HepG2 (cell line): ENCODE data around the gene SLC6A8. TPM values are rescaled to one million over a fixed set of nuclear protein-coding genes. Genes with fewer than 3 reads are reported as not detected.
A peak's percentile ranks its signal among the peaks of the same experiment; 100 is the strongest.

Experiments
- CAMTA2 ChIP-seq: sonication (generic); formaldehyde crosslinking; IDR thresholded peaks from 2 replicates; pipeline ENCODE4 v1.4.0; 2020; ENCODE audit warnings: mild to moderate bottlenecking, missing genetic modification reagents, borderline replicate concordance
- CBFB ChIP-seq: sonication (generic); formaldehyde crosslinking; IDR thresholded peaks from 2 replicates; pipeline ENCODE4 v1.4.0; 2020; ENCODE audit warnings: missing genetic modification reagents
- DDIT3 ChIP-seq: sonication (generic); formaldehyde crosslinking; IDR thresholded peaks from 2 replicates; pipeline ENCODE4 v1.4.0; 2020; ENCODE audit warnings: mild to moderate bottlenecking, missing genetic modification reagents
- DMTF1 ChIP-seq: sonication (generic); formaldehyde crosslinking; IDR thresholded peaks from 2 replicates; pipeline ENCODE4 v1.4.0; 2020; ENCODE audit warnings: mild to moderate bottlenecking, missing genetic modification reagents
- HHEX ChIP-seq: IDR thresholded peaks from 2 replicates; pipeline ENCODE4 v1.6.1; 2016; ENCODE audit warnings: control low read depth
- PRDM10 ChIP-seq: sonication (generic); formaldehyde crosslinking; IDR thresholded peaks from 2 replicates; pipeline ENCODE4 v1.4.0; 2020; ENCODE audit warnings: low read depth, missing genetic modification reagents
- SP5 ChIP-seq: IDR thresholded peaks from 2 replicates; pipeline ENCODE4 v1.6.1; 2016; ENCODE audit warnings: low read depth, borderline replicate concordance
- STAT5B ChIP-seq: sonication (generic); formaldehyde crosslinking; IDR thresholded peaks from 2 replicates; pipeline ENCODE4 v1.4.0; 2020; ENCODE audit warnings: missing genetic modification reagents
- TCF12 ChIP-seq, 2 experiments: fragments of 450-650 bp in 1 of 2; sonication (generic) in 1 of 2; formaldehyde crosslinking in 1 of 2; IDR thresholded peaks; 2 replicates each; pipeline versions ENCODE4 v1.6.1 to v1.8.0; 2017 to 2022; ENCODE audit warnings: antibody characterized with exemption in 1 of 2, mild to moderate bottlenecking in 1 of 2, missing genetic modification reagents in 1 of 2, moderate library complexity in 1 of 2
- TFDP2 ChIP-seq: sonication (generic); formaldehyde crosslinking; IDR thresholded peaks from 2 replicates; pipeline ENCODE4 v1.4.0; 2020; ENCODE audit warnings: missing genetic modification reagents
- TOPORS ChIP-seq: sonication (generic); formaldehyde crosslinking; IDR thresholded peaks from 2 replicates; pipeline ENCODE4 v1.8.0; 2023; ENCODE audit warnings: mild to moderate bottlenecking, missing genetic modification reagents
- ZFP82 ChIP-seq: sonication (generic); formaldehyde crosslinking; IDR thresholded peaks from 2 replicates; pipeline ENCODE4 v1.5.1; 2020; ENCODE audit warnings: mild to moderate bottlenecking, missing genetic modification reagents, borderline replicate concordance
- ZFP90 ChIP-seq: sonication (generic); formaldehyde crosslinking; IDR thresholded peaks from 2 replicates; pipeline ENCODE4 v1.8.0; 2022; ENCODE audit warnings: missing genetic modification reagents, mild to moderate bottlenecking, inconsistent platforms, borderline replicate concordance
- ZMYM2 ChIP-seq: sonication (generic); formaldehyde crosslinking; IDR thresholded peaks from 2 replicates; pipeline ENCODE4 v1.8.0; 2022; ENCODE audit warnings: mild to moderate bottlenecking, missing genetic modification reagents
- ZNF253 ChIP-seq: sonication (generic); formaldehyde crosslinking; IDR thresholded peaks from 2 replicates; pipeline ENCODE4 v1.8.0; 2022; ENCODE audit warnings: mild to moderate bottlenecking, missing genetic modification reagents, borderline replicate concordance
- ZNF484 ChIP-seq: sonication (generic); formaldehyde crosslinking; IDR thresholded peaks from 2 replicates; pipeline ENCODE4 v1.5.1; 2020; ENCODE audit warnings: mild to moderate bottlenecking, low read depth, missing genetic modification reagents, borderline replicate concordance
- ZNF510 ChIP-seq: sonication (generic); formaldehyde crosslinking; IDR thresholded peaks from 2 replicates; pipeline ENCODE4 v1.4.0; 2020; ENCODE audit warnings: low read depth, mild to moderate bottlenecking, missing genetic modification reagents
- ZNF569 ChIP-seq: sonication (generic); formaldehyde crosslinking; IDR thresholded peaks from 2 replicates; pipeline ENCODE4 v1.5.0; 2020; ENCODE audit warnings: mild to moderate bottlenecking, missing genetic modification reagents, moderate library complexity, borderline replicate concordance
- ZNF598 ChIP-seq: sonication (generic); formaldehyde crosslinking; IDR thresholded peaks from 2 replicates; pipeline ENCODE4 v1.5.1; 2020; ENCODE audit warnings: mild to moderate bottlenecking, missing genetic modification reagents, borderline replicate concordance
- ZNF614 ChIP-seq: IDR thresholded peaks from 2 replicates; pipeline ENCODE4 v1.6.1; 2018; ENCODE audit warnings: missing biosample characterization, missing genetic modification reagents, inconsistent platforms, borderline replicate concordance
- ZNF768 ChIP-seq: sonication (generic); formaldehyde crosslinking; IDR thresholded peaks from 2 replicates; pipeline ENCODE4 v1.4.0; 2020; ENCODE audit warnings: missing genetic modification reagents
- ZNF839 ChIP-seq: sonication (generic); formaldehyde crosslinking; IDR thresholded peaks from 2 replicates; pipeline ENCODE4 v1.4.0; 2020; ENCODE audit warnings: missing genetic modification reagents, mild to moderate bottlenecking, borderline replicate concordance
- ZNF878 ChIP-seq: sonication (generic); formaldehyde crosslinking; IDR thresholded peaks from 2 replicates; pipeline ENCODE4 v1.8.1; 2023; ENCODE audit warnings: mild to moderate bottlenecking, missing genetic modification reagents, moderate library complexity
- polyA plus RNA-seq, 8 experiments: library from polyadenylated mRNA; depleted of rRNA in 3 of 8; stranded (reverse) in 7 of 8; unstranded in 1 of 8; fragments of >200 nt; fragmentation: Illumina TruSeq in 4 of 8; extraction: Trizol in 4 of 8; gene quantifications; 2 replicates each; pipeline versions ENCODE4 v1.2.1 to v1.2.3, GENCODE V29; 2011 to 2016; ENCODE audit warnings: low read depth in 4 of 8, missing spikeins in 1 of 8, mixed read lengths in 1 of 8; ENCODE audit not compliant: insufficient read depth in 1 of 8
- total RNA-seq, 5 experiments: library from RNA; depleted of rRNA; stranded (reverse); fragments of >200 nt; fragmentation: Illumina TruSeq; extraction: Trizol; gene quantifications; 2 replicates each; pipeline ENCODE4 v1.2.3, GENCODE V29; 2016; ENCODE audit warnings: low read depth in 1 of 5
- TF ChIP-seq, protein P1 (sequence below): IDR thresholded peaks from 2 replicates; pipeline ENCODE4 v1.6.1; 2012; ENCODE audit warnings: inconsistent platforms

The SLC6A8 gene
- total and polyA plus RNA-seq, 2 of the 13 experiments (the other 11 are each of a cell fraction or from before 2014, with no cell fraction given) = 13.9 to 176 TPM

DNA sequence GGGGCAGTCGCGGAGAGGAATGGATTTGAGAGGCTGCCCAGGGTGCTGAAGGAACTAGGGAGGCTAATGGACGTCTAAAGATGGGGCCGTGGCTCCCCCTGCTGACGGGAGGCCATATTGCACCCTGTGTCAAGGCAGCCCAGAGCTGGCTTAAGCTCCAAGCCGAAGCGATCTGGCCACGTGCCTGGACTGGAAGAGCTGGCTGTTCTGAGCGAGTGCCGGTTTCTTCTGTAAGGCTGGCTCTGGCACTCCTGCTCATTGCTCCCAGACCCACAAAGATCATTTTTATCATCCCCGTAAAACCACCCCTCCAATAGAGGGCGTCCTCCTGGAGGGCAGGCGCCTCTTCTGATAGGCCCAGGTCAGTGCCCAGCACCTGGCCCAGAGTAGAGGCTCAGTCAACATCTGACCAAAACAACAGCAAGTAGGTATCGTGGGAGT, 19.8 kb upstream of the SLC6A8 start (continued):
- no peak for TF ChIP-seq ZNF569
- TF ChIP-seq TFDP2 (CRISPR knock-in tag) = no peak
- TF ChIP-seq ZNF510 = no peak
- TF ChIP-seq CAMTA2 (CRISPR knock-in tag) = no peak
- no peak for TF ChIP-seq DMTF1 (CRISPR knock-in tag)
- TF ChIP-seq ZNF768 (CRISPR knock-in tag) = no peak
- no peak for TF ChIP-seq ZNF598 (CRISPR knock-in tag)
- no peak for TF ChIP-seq HHEX (CRISPR knock-in tag)
- TF ChIP-seq DDIT3 (CRISPR knock-in tag) = no peak
- no peak for TF ChIP-seq ZFP90 (CRISPR knock-in tag)
- no peak for TF ChIP-seq STAT5B (CRISPR knock-in tag)
- no peak for TF ChIP-seq PRDM10
- TF ChIP-seq, protein P1, sequence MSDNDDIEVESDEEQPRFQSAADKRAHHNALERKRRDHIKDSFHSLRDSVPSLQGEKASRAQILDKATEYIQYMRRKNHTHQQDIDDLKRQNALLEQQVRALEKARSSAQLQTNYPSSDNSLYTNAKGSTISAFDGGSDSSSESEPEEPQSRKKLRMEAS = peak; percentile 77; the same call in 1 of the 2 replicates
- TF ChIP-seq SP5 (CRISPR knock-in tag) = no peak
- no peak for TF ChIP-seq TOPORS (CRISPR knock-in tag)
- no peak for TF ChIP-seq ZNF253 (CRISPR knock-in tag)
- no peak for TF ChIP-seq CBFB (CRISPR knock-in tag)
- 0 out of 2 replicates have a peak, but pooled peaks have one; percentile 30 for TF ChIP-seq ZMYM2 (CRISPR knock-in tag)
- no peak for TF ChIP-seq ZNF878 (CRISPR knock-in tag)
- no peak for TF ChIP-seq ZNF484 (CRISPR knock-in tag)
- TF ChIP-seq ZFP82 = no peak
- TF ChIP-seq ZNF839 (CRISPR knock-in tag) = no peak
- TF ChIP-seq TCF12 (IDR thresholded peaks at IDR 0.05) = no peak
- no peak for TF ChIP-seq TCF12 (CRISPR knock-in tag; IDR thresholded peaks at IDR 0.05)
- no peak for TF ChIP-seq ZNF614 (CRISPR knock-in tag)
